IPS-20b (cell line): Measurements from ENCODE around the gene HDAC3.
"Not testable (repeated sequence)": the region's sequence is repeated elsewhere in the genome, so short reads cannot be mapped to it uniquely, and the experiment has no call there.

Source experiments
- H3K27ac ChIP-seq: one replicate; pipeline ENCODE4 v1.5.1; 2013; ENCODE audit warnings: low read length
- H3K27me3 ChIP-seq: 2 replicates; pipeline ENCODE4 v1.6.1; 2013; ENCODE audit warnings: mild to moderate bottlenecking, low read length, inconsistent platforms; ENCODE audit not compliant: insufficient read depth
- H3K36me3 ChIP-seq: 2 replicates; pipeline ENCODE4 v1.6.1; 2013; ENCODE audit warnings: low read depth, mild to moderate bottlenecking, inconsistent platforms, low read length, moderate library complexity; ENCODE audit not compliant: insufficient read depth
- H3K4me1 ChIP-seq: 2 replicates; pipeline ENCODE4 v1.6.1; 2013; ENCODE audit warnings: mild to moderate bottlenecking, control low read depth, inconsistent platforms, low read length, moderate library complexity; ENCODE audit not compliant: insufficient read depth
- H3K4me3 ChIP-seq: 2 replicates; pipeline ENCODE4 v1.5.1; 2013; ENCODE audit warnings: mild to moderate bottlenecking, low read length, inconsistent platforms
- H3K9ac ChIP-seq: 2 replicates; pipeline ENCODE4 v1.6.1; 2013; ENCODE audit warnings: low read depth, mild to moderate bottlenecking, inconsistent platforms, low read length, moderate library complexity
- H3K9me3 ChIP-seq: 2 replicates; pipeline ENCODE4 v1.6.1; 2013; ENCODE audit warnings: mild to moderate bottlenecking, low read depth, low read length, inconsistent platforms; ENCODE audit not compliant: insufficient read depth

Gene HDAC3

DNA sequence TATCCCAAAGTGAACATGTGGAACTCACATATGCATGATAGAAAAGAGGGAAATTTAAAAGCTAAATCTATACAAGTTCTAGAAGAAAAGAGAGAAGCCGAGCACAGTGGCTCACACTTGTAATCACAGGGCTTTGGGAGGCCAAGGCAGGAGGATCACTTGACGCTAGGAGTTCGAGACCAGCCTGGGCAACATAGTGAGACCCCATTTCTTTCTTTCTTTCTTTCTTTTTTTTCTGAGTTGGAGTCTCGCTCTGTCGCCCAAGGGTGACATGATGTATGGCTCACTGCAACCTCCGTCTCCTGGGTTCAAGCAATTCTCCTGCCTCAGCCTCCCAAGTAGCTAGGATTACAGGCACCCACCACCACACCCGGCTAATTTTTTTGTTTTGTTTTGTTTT, 26.7 kb downstream of the HDAC3 start:
- not testable (repeated sequence) for H3K27ac ChIP-seq, H3K27me3 ChIP-seq, H3K4me3 ChIP-seq, H3K4me1 ChIP-seq, H3K36me3 ChIP-seq, H3K9me3 ChIP-seq, H3K9ac ChIP-seq

DNA sequence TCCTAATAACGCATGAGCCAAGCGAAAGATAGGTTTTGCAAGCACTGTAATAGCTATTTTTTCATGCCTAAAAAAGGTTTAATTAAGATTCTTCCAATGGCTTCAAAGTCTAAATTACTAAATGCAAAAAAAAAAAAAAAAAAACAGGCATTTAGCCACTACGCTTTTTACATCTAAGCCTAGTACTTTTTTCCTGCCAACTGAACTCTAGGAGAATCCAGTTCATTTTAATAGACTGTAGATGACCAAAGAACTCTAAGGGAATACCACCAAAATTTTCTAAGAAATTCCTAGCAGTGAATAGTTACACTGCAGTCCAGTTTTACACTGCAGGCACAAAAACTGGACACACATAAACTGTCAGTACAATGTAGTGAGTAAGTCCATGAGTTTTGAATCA, 27.6 kb downstream of the HDAC3 start:
- no peaks in the 10 kb centered on the region for H3K36me3 ChIP-seq
- H3K9ac ChIP-seq: no peak overlapping the region
- H3K4me1 ChIP-seq: peaks cover 8% of the 10 kb centered on the region
- H3K27ac ChIP-seq: no peak overlapping the region
- no peaks in the 10 kb centered on the region for H3K27me3 ChIP-seq
- H3K9me3 ChIP-seq: no peaks in the 10 kb centered on the region
- no peak overlapping the region for H3K4me3 ChIP-seq

DNA sequence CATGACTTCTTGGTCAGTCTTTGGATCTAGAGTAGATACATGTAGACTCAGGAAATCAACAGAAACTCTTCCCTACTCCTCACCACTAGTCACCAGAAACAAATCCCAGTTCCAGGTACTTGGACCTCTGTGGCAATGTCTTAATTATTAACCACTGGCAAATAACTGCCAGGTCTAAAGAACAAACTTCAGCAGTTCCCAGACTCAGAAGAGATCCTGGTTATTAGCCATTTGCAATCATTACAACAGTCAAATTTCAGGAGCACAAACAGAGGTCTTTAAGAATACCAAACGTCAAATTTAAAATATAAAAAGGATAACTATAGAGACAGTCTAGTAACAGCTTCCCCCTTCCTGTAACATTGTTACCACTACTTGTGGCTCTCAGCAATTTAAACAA, 28.1 kb downstream of the HDAC3 start:
- Histone ChIP-seq H3K9ac (no peak overlapping the region), H3K27ac (no peak overlapping the region), H3K36me3 (no peaks in the 10 kb centered on the region), H3K4me3 (no peak overlapping the region), H3K4me1 (peaks cover 6% of the 10 kb centered on the region), H3K27me3 (no peaks in the 10 kb centered on the region), H3K9me3 (no peaks in the 10 kb centered on the region)

- Histone ChIP-seq H3K4me1 (peaks cover 6% of the 10 kb centered on the region; the same call in 1 of the 2 replicates), H3K27ac (no peak overlapping the region), H3K9ac (no peak overlapping the region), H3K9me3 (no peaks in the 10 kb centered on the region), H3K36me3 (no peaks in the 10 kb centered on the region), H3K27me3 (no peaks in the 10 kb centered on the region), H3K4me3 (no peak overlapping the region)
Measured at GRCh38 chr5:141608046-141608445, 28.6 kb downstream of the HDAC3 start.

DNA sequence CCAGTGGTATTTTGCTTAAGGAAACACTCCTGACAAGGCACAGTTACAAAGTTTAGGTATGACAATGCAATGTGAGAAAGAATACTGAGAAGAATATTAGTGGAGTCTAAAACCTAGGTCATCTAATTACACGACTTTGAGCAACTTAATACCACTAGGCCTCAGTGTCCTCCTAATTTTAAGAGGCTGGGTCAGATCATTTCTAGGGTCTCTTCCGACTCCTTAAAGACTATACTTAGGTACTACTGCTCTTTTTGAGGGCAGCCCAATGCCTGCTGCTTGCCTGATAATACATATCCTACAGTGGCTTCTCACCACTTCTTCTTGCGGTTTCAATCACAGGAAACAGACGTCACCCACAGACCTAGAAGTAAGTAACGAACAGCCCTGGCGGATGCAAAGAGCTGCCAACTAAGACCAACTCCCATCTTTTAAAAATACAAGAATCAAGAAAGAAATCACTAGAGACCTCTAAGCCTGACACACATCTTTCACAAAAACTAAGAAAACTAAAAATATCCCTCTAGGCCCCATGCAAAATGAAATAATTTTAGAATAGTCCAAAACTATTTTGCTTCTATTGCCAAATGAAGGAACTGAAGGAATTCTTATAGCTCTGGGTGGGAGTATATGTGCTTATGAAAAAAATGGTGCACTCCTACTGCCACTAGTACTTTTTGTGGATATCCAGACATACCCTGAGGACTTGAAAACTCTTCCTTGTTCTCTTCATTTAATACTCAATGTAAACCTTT, 30.9 kb downstream of the HDAC3 start:
- Histone ChIP-seq H3K36me3 (no peaks in the 10 kb centered on the region; the same call in 1 of the 2 replicates), H3K4me1 (peaks cover 6% of the 10 kb centered on the region; the same call in 1 of the 2 replicates), H3K4me3 (no peak overlapping the region), H3K9me3 (no peaks in the 10 kb centered on the region), H3K27ac (no peak overlapping the region), H3K9ac (no peak overlapping the region), H3K27me3 (no peaks in the 10 kb centered on the region)

DNA sequence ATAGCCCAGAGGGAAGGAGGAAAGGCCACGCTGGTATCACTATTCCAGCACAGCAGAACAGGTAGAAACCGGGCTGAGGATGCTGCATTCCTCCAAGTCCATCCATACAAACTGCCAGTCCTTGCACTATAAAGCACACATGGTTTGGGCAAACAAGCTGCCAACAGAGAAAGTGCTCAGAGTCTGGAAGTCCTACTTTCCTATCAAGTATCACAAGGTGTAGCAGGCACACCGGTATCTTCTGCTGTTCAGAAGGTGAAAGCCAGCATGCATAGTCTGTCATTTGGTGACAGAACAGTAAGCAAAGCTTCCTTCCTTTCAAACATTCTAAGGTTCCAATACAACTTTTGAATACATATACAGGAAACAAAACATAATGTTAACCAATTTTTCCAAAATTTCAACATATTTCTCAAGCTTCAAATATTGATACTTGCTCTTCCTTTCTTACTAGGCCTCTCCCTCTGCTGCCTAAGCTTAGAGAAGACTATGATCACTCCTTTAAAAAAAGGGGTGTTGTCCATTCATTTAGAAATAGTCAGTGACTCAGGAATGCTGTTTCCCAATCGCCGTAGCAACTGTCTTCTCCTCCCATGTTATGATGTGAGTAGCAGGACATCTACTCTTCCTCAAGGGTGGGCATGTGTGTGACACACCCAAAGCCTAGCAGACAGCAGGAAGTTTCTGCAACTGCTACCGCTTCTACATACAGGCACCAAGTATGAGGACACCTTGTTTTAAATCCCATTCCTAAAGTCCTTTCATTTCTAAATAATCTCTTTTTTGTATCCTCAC, 32.5 kb downstream of the HDAC3 start:
- Histone ChIP-seq H3K27me3 (no peaks in the 10 kb centered on the region), H3K4me1 (peaks cover 6% of the 10 kb centered on the region; the same call in 1 of the 2 replicates), H3K36me3 (no peaks in the 10 kb centered on the region; the same call in 1 of the 2 replicates), H3K4me3 (no peak overlapping the region), H3K9me3 (no peaks in the 10 kb centered on the region), H3K9ac (no peak overlapping the region), H3K27ac (no peak overlapping the region)

DNA sequence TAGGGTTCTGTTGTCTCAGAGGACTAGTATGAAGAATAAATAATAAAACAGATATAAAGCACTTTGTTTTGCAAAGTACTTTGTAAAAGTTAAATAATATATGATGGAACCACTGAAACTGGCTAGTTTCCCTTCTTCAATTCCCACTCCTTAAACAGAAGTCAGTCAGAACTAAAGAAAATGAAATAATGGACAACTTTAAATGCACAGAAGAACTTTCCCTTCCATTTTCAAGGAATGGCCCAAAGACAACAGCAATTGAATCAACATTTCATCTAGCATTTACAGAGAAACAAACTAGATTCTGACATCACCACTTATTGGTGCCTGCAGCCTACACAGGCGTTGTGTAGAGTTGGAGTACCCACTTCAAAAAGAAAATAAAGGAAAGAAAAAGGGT, 34.0 kb downstream of the HDAC3 start:
- no peaks in the 10 kb centered on the region for H3K9me3 ChIP-seq
- peaks cover 6% of the 10 kb centered on the region; the same call in 1 of the 2 replicates for H3K4me1 ChIP-seq
- no peak overlapping the region for H3K27ac ChIP-seq
- H3K27me3 ChIP-seq: no peaks in the 10 kb centered on the region
- H3K36me3 ChIP-seq: no peaks in the 10 kb centered on the region; the same call in 1 of the 2 replicates
- no peak overlapping the region for H3K4me3 ChIP-seq
- no peak overlapping the region for H3K9ac ChIP-seq

GRCh38 chr5:141598391-141599345, 38.0 kb downstream of the HDAC3 start:
- no peak overlapping the region for H3K4me3 ChIP-seq
- H3K4me1 ChIP-seq: no peaks in the 10 kb centered on the region
- no peaks in the 10 kb centered on the region; the same call in 1 of the 2 replicates for H3K36me3 ChIP-seq
- H3K9me3 ChIP-seq: no peaks in the 10 kb centered on the region
- H3K27me3 ChIP-seq: no peaks in the 10 kb centered on the region
- no peak overlapping the region for H3K9ac ChIP-seq
- no peak overlapping the region for H3K27ac ChIP-seq

GRCh38 chr5:141597814-141598213, 38.8 kb downstream of the HDAC3 start:
- Histone ChIP-seq H3K4me3 (no peak overlapping the region), H3K9ac (no peak overlapping the region), H3K4me1 (no peaks in the 10 kb centered on the region), H3K9me3 (no peaks in the 10 kb centered on the region), H3K27ac (no peak overlapping the region), H3K36me3 (no peaks in the 10 kb centered on the region; the same call in 1 of the 2 replicates), H3K27me3 (no peaks in the 10 kb centered on the region)

DNA sequence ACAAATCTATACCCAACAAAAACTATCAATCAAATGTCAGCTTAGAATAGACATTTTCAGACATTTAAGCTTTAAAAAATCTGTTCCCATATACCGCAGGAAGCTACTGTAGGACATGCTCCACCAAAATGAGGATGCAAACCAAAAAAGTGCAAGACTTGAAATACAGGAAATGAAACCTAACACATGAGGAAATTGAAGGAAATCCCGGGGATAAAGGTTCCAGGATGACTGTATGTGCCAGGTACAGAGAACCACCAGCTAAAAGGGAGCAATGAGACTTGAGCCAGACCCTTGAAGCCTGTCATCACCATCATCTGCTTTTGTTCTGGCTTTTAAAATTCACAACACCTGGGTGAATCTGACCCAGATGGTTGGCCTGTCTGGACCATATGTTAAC, 39.3 kb downstream of the HDAC3 start:
- Histone ChIP-seq H3K9ac (no peak overlapping the region), H3K36me3 (no peaks in the 10 kb centered on the region), H3K27ac (no peak overlapping the region), H3K9me3 (no peaks in the 10 kb centered on the region), H3K4me1 (no peaks in the 10 kb centered on the region), H3K4me3 (no peak overlapping the region), H3K27me3 (no peaks in the 10 kb centered on the region)

- H3K9ac ChIP-seq: no peak overlapping the region
- no peaks in the 10 kb centered on the region for H3K36me3 ChIP-seq
- H3K9me3 ChIP-seq: no peaks in the 10 kb centered on the region
- no peaks in the 10 kb centered on the region for H3K4me1 ChIP-seq
- H3K27me3 ChIP-seq: no peaks in the 10 kb centered on the region
- no peak overlapping the region for H3K27ac ChIP-seq
- no peak overlapping the region for H3K4me3 ChIP-seq
Measured at GRCh38 chr5:141596867-141597266, 39.8 kb downstream of the HDAC3 start.
